ENCODE measurements around the gene NOX3.
A peak's percentile ranks its signal among the peaks of the same experiment; 100 is the strongest.
"Not testable (repeated sequence)": the region's sequence is repeated elsewhere in the genome, so short reads cannot be mapped to it uniquely, and the experiment has no call there.

Gene NOX3, protein sequence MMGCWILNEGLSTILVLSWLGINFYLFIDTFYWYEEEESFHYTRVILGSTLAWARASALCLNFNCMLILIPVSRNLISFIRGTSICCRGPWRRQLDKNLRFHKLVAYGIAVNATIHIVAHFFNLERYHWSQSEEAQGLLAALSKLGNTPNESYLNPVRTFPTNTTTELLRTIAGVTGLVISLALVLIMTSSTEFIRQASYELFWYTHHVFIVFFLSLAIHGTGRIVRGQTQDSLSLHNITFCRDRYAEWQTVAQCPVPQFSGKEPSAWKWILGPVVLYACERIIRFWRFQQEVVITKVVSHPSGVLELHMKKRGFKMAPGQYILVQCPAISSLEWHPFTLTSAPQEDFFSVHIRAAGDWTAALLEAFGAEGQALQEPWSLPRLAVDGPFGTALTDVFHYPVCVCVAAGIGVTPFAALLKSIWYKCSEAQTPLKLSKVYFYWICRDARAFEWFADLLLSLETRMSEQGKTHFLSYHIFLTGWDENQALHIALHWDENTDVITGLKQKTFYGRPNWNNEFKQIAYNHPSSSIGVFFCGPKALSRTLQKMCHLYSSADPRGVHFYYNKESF

DNA sequence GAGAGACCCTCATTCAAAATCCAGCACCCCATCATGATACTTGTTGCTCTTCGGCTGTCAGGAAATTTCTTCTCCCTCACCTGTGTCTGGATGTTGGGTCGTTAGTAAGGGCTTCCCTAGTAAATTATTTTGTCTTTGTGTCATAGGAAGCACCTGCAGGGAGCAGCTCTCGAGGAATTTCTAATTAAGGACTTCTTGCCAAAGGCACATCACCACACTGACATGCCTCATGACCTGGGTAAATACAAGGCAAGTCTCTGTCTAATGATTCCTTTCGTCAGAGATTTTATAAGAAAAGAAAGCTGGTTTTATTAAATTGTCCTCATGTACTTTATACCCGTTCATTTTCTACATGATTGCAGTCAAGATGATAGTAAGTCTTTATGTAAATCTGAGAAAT, at the start of gene NOX3:
TSS of gene NOX3 (minus strand) at position 74 of the 400 bp plus-strand sequence. CDS start at position 35, 39 bp downstream.
- DNase-seq (ENCODE audit: low read depth in 3 of 3) = no peak

DNA sequence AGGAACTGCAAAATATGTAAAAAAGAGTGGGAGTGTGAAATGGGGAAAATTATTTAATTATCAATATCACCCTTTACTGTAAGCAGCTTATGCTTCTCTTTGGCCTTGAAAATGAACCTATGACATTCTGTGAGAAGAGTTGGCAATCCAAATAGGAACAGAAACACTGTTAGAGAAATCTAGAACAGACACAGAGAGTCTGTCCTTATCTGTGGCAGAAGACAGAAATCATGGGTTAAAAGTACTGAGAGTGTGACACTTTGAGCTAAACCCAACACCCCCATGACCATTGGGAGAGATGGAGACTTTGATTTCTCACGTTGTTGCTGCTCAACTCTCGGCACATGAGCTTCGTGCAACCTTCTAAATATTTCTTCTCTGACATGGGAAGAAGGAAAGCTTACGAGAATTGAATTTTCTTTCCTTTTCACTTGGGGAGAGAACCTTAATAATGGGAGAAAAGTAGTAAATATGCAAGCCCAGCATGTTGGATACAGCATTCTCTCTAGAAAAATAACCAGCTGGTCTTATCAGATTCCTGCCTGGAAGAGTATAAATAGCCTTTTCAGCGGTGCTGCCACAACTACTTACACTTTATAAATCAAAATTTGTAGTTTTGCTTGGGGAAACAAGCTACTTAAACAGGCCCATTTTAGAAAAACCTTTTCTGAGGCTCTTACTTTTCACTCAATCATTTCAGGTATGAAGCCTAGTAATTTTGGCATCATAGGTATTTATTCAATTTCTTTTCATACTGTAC, 49.4 kb upstream of the NOX3 start:
- no peak for DNase-seq (ENCODE audit: low read depth in 3 of 3)

DNA sequence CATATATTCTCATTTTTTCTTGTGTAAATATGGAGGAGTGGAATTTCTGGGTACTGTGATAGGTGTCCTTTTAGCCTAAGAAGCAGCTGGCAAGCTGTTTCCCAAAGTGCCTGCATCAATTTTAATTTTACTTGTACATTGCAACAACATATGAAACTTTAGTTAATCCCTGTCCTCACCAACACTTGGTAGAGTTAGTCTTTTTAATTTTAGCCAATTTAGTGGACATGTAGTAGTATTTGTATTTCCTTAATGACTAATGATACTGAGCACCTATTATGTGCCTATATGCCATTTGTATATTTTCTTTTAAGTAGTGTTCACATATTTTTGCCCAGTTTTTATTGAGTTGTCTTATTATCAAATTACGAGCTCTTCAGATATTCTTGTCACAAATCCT, 46.8 kb upstream of the NOX3 start:
- DNase-seq (ENCODE audit: low read depth in 3 of 3) = no peak

DNA sequence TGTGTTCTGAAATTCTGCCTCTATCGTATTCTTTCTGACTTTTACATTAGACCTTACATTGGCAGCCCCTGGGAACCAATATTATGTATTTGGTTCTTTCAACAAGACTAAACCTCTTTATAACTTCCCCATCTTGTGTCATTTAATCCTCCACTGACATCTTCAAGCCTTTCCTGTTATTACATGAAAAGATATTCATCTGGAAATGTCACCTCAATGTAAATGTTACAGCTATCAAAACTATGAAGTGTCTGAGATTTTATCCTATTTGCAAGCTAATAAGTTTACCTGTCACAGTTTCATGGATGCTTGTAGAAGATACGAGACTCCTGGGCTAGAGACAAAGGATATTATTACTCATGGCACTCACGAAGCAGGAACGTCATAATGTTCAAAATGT, 43.9 kb upstream of the NOX3 start:
- no peak for DNase-seq (ENCODE audit: low read depth in 3 of 3)

DNA sequence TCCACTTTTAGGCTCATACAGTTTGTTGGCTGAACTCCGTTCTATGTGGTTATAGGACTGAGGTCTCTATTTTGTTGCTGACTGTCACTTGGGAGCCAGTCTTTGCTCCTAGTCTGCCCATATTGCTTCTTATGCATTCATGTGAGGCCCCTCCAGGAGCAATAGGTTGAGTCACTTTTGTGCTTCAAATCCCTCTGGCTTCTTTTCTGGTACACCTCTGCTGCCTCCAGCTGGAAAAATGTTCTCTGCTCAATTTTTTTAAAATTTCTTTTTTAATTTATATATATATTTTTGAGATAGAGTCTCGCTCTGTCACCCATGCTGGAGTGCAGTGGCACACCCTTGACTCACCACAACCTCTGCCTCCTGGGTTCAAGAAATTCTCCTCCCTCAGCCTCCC, 42.7 kb upstream of the NOX3 start:
- no peak for DNase-seq (ENCODE audit: low read depth in 3 of 3)

DNA sequence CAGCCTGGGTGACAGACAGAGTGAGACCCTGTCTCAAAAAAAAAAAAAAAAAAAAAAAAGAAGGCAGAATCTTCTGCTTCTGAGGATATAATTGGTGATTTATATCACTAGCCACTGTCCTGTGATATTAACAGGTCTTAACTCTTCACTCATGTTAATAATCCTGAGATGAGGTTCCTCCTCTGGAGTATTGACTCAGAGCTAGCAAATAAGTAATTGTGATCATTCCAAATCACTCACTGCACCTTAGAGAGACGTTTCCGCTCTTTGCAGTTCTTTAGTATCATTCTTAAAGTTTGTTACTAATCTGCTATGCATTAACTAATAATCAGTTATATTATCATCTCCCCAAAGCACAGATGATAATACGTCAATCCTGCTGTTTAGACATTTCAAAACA, 41.6 kb upstream of the NOX3 start:
- no peak for DNase-seq (ENCODE audit: low read depth in 3 of 3)

DNA sequence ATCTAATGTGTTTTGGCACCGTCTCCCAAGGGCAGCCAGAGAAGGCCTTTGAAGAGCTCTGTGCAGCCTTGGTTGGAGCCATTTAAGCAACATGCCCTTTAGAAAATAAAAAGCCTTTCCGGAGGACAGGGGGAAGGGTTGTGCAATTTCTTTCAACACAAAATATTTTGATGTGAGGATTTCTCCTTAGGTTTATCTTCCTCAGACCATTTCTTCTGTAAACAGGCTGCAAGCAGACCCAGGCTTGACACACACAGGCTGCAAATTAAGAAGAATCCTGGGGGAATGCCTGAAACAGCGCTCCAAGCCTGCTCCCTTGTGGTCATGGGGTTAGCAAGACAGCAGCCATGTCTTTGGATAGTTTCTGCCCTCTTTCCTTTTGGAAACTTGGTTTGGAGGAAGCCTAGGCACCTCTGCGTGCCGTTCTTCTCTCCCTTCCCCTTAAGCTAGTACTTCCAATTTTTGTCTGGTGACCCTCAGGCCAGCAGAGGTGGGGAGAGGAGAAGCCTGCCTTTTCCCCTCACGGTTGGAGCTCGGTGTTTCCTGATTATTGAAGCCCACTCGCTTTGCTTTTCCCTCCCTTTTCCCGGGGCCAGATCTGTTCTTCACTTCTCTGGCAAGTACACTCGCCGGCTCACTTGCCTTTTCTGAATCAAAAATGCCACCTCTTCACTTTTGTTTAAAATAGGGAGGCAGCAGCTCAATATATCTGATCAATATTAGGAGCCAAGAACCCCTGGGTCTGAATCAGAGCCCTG, 39.6 kb upstream of the NOX3 start:
- DNase-seq (ENCODE audit: low read depth in 3 of 3) = no peak

DNA sequence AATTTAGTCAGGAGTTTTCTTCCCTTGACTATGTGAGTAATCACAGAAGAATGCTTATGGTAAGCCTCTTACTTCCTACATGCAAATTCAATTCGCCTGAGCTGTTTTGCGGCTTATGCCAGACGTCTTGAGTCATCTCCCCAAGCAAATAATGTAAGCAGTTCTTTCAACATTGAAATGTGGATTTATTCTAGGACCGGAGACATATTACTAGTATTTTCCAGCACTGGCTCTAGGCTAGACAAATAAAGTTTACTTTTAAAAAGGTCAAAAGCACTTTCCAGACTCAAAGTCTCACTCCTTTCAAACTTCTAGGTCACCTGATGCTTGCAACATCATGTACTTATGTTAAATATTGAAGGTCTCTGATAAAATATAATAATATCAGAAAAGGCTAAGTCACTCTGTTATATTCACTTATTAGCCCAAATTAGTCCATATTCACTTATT, 38.1 kb upstream of the NOX3 start:
- peak in 1 of 3 experiments; percentile 11 for DNase-seq (ENCODE audit: low read depth in 3 of 3)

DNA sequence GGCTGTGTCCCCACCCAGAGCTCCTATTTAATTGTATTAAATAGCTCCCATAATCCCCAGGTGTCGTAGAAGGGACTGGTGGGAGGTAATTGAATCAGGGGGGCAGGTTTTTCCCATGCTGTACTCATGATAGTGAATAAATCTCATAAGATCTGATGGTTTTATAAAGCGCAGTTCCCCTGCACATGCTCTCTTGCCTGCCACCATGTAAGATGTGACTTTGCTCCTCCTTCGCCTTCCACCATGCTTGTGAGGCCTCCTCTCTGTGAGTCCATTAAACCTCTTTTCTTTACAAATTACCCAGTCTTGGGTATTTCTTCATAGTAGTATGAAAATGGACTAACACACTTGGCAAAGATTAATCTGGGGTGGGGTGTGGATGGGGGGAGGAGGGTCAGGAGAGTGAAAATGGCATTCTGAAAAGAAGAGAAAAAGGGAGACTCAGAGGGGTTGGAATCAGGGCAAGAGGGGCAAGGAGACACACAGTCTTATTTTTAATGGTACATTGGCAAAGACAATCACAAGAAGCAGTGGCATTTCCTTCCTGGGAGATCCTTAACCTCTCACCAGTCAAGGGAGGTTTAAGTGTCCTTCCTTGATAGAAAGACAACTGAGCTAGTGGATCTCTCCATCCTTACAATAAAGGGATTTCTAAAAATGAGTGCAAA, 37.5 kb upstream of the NOX3 start:
- DNase-seq (ENCODE audit: low read depth in 3 of 3) = no peak

DNA sequence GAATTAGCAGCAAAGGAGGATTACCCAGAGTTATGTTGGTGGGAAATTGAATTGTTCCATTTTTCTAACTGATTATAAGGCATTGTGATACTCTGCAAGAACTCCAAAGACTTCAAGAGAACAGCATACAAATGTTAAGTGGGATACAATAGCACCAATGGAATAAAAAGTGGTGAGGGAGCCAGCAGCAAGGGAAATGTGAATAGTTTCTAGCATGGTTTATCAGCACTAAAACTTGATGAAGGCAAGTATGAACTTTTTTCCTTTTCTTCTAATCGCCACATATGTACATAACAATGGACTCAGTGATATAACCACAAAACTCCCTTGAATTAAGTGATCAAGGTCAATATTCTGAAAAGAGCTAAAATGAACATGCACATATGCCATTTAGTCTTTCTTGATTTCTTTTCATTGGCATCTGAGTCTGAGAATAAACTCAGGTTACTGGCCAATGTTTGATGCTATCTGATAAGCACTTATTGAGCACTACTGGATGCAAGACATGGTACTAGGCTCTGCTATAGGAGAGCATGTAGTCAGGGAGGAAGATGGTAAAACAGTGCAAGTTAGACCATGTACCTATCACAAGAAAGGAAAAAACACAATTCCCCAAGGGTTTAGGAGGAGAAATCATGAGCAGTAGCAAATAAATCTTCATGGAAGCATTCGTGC, 36.6 kb upstream of the NOX3 start:
- no peak for DNase-seq (ENCODE audit: low read depth in 3 of 3)

DNA sequence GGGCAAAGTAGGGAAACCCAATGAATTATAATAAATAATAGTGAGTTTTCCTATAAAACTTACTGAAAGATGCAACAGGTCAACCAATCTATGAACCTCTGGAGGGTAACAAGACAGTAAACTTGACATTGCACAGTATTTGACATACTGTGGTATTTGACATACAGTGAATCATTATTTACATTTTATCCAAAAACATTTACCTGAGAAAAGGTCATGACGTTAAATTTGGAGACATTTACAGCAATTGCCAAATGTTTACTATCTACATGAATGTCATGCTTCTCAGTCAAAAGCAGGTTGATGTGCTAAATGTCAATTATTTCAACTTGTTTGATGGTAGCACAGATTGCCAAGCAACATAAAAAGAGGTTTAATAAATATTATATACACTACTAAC, 35.8 kb upstream of the NOX3 start:
- no peak for DNase-seq (ENCODE audit: low read depth in 3 of 3)

DNA sequence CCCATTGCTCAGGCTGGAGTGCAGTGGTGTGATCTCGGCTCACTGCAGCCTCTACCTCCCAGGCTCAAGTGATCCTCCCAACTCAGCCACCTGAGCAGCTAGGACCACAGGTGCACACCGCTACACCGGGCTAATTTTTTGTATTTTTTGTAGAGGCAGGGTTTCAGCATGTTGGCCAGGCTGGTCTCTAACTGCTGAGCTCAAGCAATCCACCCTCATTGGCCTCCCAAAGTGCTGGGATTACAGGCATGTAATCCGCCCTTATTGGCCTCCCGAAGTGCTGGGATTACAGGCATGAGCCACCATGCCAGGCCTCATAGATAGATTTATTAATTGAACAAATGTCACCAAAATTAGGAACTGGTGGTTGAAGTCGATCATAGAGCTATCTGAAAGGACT, 32.6 kb upstream of the NOX3 start:
- not testable (repeated sequence) for DNase-seq (ENCODE audit: low read depth in 3 of 3)

DNA sequence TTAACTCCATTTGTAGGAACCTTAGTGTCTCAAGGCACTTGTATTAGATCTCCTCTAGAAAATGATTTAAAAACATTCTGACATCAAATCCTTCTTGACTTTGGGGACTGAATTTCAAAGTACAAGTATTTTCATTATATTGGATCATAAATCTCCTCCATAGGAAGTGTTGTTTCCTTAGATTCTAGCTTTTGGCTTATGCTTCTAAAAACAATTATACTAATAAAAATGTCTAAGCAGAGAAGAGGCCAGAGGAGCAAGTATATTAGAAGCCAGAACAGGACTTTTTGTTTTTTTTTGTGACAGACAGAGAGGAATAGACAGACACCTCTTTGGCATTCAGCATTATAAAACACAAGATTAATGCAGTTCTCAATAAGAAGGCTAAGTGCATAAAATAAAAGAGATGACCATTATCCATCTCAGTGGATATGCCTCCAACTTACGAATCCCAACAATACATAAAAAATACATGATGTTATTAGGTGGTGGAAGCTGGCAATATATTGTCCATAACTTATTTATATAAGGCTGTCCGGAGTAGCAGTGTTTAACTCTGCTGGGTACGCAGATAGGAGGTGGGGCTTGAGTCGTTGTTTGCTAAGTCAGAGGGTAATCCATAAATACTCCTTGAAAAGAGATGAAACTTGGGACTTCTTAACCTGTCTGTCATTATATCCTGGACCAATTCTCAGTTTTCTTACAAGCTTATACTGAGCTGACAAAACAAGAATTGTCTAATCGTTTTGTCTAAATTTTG, 31.9 kb upstream of the NOX3 start:
- no peak for DNase-seq (ENCODE audit: low read depth in 3 of 3)

DNA sequence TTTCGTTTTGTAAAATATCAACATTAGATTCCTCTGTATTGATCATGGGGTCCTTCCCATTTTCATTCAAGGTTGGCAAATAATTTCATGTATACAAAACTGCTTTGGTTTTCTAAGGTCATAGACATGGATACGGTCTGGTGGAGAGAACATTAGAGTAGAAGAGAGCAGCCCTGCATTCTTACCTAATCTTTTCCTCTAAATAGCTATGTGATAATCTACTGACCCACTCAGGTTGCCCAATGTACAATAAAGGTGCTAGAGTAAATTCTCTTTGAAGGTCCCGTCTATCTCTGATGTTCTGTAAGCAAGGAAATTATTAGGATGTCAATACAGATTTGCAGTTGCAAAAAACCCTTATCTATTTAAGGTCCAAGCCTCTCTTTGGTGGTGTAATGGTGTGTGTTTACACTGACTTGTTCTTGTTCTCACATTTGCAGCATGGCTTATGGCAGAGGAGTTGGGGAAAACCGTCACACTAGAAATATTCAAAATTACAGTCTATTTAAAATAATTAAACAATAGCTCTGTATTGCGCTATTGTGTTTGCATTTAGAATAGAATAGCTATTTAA, 31.2 kb upstream of the NOX3 start:
- DNase-seq (ENCODE audit: low read depth in 3 of 3) = no peak

DNA sequence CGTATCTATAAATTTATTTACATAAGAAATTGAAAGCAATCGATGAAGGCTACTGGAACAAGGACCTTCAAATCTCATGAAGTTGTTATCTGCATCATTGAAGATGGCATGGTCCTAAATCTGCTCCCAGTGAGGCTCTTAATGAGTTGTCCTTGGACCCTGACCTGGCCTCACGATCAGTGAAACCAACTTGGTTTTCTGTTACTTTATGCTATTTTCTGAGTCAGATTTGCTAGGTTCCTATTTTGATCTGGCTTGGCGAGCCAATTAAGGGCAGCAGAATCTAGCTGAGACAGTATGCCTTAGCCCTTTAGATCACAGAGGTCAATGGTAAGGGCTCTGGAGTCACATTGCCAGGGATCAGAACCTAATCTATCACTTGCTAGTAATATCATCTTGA, 30.1 kb upstream of the NOX3 start:
- no peak for DNase-seq (ENCODE audit: low read depth in 3 of 3)

DNA sequence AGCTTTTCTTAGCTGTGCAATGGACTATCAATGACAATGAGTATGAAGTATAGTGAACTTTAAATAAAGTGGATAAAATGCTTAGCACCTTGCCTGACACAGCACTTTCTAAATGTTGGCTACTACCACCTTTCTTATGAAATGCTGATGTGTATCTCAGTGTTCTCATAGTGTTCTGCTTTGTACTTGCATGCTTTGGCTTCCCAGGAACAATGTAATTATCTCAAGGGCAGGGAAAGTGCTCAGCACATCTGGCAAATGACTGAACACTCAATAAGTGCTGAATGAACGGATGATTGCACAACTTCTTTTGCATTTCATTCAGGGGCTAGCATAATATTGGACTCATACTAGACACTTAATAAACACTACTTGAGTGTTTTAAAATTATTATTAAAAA, 28.2 kb upstream of the NOX3 start:
- no peak for DNase-seq (ENCODE audit: low read depth in 3 of 3)

DNA sequence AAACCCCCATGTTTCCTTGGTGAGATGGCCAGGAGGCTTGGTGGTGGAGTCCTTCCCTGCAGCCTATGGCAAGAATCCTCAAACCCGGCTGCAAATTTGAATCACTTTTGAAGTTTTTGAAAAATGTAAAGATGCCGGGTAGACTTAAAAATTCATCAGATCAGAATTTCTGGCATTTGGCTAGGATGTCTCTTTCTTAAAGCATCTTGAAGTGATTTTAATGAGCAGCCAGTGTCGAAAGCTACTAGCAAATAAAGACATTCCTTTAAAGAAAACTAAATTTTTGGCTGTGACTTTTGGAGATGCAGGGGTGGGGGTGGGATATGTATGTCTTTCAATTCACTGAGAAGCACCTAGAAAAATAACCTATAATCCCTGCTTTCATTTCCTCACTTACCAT, 25.6 kb upstream of the NOX3 start:
- no peak for DNase-seq (ENCODE audit: low read depth in 3 of 3)

DNA sequence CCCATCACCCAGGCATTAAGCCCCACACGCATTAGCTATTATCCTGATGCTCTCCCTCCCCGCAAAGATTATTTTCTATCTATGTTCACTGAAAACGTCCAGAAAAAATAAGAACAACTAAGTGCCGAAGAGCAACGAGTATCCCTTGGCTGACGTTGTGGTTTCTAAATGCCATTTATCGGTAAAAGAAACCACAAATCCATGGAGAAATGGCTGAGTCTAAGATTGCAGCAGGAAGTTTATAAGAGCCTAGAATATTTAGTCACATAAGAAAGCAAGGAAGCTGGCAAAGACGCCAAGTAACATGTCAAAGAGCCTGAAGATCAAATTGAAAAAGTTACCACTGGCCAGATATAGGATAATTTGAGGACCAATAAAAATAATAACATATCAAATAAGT, 18.1 kb upstream of the NOX3 start:
- DNase-seq (ENCODE audit: low read depth in 3 of 3) = no peak

DNA sequence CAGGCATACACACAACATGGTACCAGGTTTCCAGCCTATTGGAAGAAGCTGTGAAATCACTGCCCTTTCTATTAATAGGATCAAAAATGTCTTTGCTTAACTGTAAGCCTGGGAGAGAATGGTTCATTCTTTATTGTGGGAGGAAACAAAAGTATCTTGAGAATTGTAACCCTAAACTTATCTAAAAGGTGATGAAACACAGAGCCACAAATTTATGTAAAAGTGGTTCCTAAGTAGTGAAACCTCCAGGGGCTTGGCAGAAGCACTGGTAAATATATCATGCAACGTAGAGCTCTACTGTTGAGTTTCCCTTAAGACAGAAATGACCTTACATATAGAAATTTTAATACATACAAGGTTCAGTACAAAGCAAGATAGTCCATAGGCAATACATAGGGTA, 17.2 kb upstream of the NOX3 start:
- DNase-seq (ENCODE audit: low read depth in 3 of 3) = no peak

Measured in stimulated activated CD4-positive, alpha-beta T cell treated with anti-CD3 and anti-CD28 coated beads, TNF-alpha, amount 100 ng/mL, for 24 hours (primary cell).